Activated T-cell treated with anti-CD3 and anti-CD28 coated beads, Interleukin-2, amount 50 U/mL, for 48 hours (primary cell): ENCODE results near the gene GRK5.
"Not testable (repeated sequence)": the region's sequence is repeated elsewhere in the genome, so short reads cannot be mapped to it uniquely, and the experiment has no call there.

ENCODE experiments used
- DNase-seq, 2 experiments: peaks; one replicate each; pipeline ENCODE4 v3.0.0-alpha.2; 2020

Gene GRK5

DNA sequence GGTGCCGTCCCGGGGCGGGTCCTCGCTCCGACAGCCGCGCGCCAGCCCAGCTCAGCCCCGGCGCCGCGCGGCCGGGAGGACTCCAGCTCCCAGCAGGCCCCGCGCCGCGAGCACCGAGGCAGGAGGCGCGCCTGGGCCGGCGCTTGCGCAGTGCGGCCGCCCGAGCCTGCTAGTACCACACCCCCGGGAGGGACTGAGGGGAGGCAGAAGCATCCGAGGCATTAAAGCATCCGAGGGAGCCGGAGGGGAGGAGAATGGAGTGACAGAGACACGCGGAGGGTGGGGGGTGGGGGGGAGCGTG, at the start of gene GRK5:
Gene GRK5 (plus strand): TSS at position 206 of the 301 bp plus-strand sequence. CDS start 347 bp downstream, outside the sequence.
- DNase-seq: peak; percentile 92 to 95

DNA sequence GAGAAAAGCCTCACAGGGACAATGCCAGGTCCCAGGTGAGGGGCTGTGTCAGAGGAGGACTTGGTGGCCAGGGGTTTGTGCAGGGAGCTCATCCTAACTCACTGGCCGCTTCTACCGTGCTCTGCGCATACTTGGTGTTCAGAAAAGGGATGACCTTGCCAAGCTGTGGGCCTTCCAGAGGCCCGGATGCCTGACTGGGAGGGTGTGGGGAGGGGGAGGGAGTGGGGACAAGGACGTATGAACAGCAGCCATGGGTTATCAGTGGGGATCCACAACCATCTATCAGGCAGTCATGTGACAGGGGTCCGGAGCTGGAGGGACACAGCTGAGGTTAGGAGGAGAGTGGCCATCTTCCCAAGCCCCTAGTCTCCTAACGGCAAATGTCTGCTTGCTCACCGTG, 48.0 kb upstream of the GRK5 start:
- no peak for DNase-seq

DNA sequence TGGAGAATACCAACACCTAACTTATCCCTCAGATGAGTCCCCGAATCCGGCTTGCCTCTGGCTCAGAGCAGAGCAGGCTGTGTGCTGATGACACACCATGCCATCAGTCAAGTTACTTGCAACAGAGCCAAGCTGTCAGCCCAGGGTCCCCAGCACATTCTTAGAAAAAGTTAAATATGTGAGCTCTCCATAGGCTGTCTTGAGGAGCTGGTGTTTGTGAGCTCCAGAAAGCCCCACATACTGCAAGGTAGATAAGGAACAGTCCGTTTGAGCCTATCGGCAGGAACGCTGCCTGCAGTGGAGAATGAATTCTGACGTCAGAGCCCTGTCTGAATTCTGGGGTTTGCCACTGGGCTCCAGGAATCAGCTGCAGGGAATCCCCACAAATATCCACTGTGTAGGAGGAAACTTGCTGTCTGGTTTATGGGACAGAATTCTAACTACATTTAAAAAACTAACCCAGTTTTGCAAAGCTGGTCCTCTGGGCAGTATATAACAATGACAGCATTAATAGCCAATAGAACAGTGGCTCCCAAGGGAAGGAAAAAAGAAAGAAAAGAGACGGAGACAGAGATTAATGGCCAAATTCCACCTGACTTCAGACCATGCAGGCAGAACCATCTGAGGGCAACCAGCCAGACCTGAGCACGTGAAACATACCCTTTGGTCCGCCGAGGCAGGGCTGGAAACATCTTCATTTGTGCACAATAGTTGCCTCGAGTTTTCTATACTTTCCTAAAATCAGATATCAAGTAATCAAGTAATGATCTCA, 45.5 kb upstream of the GRK5 start:
- DNase-seq: no peak

DNA sequence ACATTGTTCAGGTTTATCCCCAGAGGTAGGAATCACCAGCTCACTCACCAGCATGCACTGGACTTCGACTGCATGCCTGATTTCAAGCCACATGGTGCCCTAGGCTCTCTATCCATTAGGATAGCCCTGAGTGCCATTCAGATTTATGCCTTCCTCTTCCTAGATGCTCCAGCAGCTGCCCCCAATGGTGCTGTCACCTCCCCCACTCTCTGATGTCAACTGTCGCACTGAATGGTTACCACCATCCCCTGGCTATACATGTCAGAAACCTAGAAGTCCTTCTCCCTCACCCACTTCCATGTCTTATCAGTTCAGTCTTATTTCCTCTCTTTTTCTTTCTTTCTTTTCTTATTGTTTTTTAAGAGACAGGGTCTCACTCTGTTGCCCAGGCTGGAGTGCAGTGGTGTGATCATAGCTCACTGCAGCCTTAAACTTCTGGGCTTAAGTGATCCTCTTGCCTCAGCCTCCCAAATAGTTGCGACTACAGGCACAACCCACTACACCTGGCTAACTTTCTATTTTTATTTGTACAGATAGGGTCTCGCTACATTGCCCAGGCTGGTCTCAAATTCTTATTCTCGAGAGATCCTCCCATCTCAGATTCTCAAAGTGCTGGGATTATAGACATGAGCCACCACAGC, 44.8 kb upstream of the GRK5 start:
- no peak for DNase-seq

- peak; percentile 86 to 89 for DNase-seq
These were observed 41.9 kb upstream of the GRK5 start, which contains the start of gene SFXN4 for GRCh38 chr10:119165171-119166117. Gene SFXN4 (minus strand): TSS chr10:119165714. CDS start chr10:119165647, 67 bp downstream.

DNA sequence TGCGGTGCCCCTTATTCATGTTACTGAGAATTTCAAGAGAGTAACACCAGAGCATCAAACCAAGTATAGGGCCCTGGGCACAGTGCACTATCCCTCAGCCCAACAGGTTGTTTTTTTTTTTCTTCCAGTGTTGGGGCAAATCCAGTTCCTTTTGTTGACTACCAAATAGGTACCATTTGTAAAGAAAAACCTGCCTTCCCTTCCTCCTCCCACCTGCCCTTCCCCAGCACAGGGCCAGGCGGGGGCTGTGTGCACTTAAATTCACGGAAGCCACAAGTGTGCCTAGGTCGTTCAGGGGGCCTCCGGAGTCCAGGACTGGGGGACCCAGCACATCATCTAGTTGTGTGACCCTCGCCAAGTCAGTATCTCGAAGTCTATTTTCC, 41.3 kb upstream of the GRK5 start:
- DNase-seq: peak in 1 of 2 experiments; percentile 38

- DNase-seq: peak in 1 of 2 experiments; percentile 26
These were observed 40.8 kb upstream of the GRK5 start for GRCh38 chr10:119166564-119166963.

DNA sequence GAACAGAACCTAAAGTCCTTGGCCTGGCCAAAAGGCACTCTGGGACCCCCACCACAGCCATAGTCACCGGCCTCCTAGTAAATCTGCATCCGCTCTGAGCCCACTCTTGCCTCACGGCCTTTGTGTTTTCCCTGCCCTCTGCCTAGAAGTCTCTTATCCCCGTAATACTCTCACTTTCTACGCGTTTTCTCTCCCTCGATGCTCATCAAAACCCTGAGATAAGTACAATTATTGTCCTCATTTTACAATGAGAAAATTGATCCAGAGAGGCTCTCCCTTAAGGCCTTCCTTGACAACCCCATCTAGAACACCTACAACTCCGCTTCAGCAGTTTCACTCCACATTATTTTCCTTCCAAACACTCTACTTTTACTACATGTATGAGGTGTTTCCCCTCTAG, 40.3 kb upstream of the GRK5 start:
- no peak for DNase-seq

- DNase-seq: no peak
These were observed 33.3 kb upstream of the GRK5 start for GRCh38 chr10:119174109-119174508.

DNA sequence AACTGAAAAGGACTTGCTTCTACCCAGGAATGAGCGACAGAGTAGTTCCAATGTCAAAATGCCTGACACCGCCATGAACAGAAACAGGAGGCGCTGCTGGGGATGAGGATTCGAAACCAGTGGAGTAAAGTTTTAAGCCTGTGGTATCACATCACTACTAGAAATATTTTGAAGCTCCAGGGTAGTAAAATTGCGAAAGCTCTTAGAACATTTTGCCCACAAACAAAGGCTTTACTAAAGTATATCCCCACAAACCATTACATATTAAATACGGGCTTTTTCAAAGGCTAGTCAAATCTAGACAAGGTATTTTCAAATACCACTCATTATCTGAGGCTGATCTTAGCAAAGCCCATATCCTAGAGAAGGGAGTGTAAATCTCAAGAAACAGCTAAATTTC, 31.2 kb upstream of the GRK5 start:
- DNase-seq: peak in 1 of 2 experiments; percentile 37

DNA sequence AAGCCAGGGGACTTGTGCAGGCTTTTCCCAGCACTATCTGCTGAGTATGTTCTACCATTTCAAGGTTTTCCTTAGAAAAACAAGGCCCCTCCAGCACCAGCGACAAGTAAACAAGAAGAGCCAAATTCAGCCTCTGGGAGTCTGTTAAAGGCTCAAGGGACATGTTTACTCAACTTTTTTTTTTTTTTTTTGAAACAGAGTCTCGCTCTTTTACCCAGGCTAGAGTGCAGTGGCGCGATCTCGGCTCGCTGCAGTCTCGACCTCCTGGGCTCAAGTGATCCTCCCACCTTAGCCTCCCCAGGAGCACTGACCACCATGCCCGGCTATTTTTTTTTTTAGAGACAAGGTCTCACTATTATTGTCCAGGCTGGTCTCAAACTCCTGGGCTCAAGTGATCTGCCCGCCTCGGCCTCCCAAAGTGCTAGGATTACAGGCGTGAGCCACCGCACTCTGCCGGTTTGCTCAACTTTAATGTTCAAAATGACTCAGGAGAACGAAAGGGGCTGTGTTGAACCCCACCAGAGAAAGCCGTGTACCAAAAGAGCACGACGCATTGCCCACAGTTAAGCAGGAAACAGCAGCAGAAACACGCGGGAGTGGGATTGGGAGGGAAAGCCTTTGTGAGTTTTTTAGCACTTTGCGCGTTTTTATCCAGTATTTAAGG, 29.5 kb upstream of the GRK5 start:
- peak in 1 of 2 experiments; percentile 74 for DNase-seq

GRCh38 chr10:119178372-119179119, 28.8 kb upstream of the GRK5 start, which contains the start of gene PRDX3:
Gene PRDX3 (minus strand): TSS chr10:119178812. CDS start chr10:119178790, 22 bp downstream.
- DNase-seq: peak; percentile 96 to 97

GRCh38 chr10:119180850-119181400, 26.4 kb upstream of the GRK5 start:
- DNase-seq: not testable (repeated sequence)

DNA sequence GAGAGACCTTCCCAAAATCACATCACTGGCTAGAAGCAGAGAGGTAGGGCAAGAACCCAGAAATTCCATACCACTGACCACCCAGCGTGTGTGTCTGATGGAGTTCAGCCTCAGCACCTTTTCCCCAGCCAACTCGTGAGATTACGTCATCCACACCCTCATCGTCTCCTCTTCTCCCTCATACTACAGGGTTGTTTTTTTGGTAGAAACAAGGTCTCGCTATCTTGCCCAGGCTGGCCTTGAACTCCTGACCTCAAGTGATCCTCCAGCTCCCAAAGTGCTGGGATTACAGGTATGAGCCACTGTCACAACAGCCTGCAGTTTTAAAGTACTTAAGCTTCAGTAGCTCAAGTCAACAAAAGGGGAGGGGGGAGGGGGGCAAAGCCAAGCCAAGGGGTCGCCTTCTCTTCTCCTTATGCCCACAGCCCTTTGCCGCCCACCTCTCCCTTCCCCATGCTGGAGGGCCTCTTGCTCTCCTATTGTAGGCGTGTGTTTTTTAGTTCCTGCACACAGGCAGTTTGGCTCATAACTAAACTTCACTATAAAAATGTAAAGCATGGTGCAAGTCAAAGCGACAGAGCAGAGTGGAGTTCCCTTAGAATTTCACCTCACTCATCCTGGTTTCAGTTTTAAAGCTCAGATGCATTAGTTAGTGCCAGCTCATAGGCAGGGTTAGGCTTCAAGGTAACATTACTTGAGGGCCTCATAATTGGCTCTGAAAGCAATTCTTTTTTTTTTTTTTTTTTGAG, 23.5 kb upstream of the GRK5 start:
- DNase-seq: peak in 1 of 2 experiments; percentile 30

GRCh38 chr10:119189811-119190282, 17.5 kb upstream of the GRK5 start:
- DNase-seq: no peak

DNA sequence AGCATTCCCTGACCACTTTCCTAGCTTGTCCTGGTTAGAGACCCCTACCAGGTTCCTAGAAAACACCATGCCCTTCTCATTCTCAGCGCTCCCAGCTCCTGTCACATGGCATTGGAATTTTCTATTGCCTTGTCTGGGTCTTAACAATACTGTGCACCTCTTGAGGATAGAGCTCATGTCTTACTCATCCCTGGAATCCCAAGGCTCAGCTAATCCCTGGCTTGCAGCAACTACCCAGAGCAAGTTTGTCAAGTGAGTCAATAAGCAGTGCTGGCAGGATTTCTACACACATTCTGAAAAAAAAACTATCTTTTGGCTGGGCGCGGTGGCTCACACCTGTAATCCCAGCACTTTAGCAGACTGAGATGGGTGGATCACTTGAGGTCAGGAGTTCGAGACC, 17.0 kb upstream of the GRK5 start:
- no peak for DNase-seq

DNA sequence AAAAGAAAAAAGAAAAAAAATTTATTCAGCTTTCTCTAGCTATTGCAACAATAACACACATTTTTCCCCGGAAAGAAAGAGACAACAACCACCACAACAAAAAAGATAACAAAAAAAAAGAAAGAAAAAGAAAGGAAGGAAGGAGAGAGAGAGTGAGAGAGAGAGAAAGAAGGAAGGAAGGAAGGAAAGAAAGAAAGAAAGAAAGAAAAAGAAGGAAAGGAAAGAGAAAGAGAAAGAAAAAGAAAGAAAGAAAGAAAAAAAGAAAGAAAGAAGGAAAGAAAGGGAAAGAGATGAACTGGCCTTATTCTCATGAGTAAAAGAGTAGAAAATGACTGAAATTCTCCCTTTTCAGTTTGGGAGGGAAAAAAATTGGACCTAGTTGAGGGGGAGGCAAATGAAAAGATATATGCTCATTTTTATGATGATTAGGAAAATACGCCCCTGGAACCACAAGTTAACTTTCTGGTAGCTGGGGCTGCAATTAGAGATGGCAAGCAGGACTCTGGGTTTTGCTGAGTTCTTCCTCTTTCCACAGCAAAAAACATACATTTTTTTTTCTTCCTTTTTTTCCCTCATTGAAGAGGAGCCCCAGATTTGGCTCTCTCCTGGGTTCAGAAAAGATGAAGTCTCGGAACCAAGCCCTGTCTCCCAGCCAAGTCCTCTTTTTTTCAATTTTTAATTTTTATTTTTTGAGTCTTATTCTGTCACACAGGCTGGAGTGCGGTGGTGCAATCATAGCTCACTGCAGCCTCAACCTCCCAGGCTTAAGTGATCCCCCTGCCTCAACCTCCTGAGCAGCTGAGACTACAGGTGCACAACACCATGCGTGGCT, 16.2 kb upstream of the GRK5 start:
- no peak for DNase-seq

- DNase-seq: peak in 1 of 2 experiments; percentile 42
These were observed 15.5 kb upstream of the GRK5 start for GRCh38 chr10:119191881-119192280.

DNA sequence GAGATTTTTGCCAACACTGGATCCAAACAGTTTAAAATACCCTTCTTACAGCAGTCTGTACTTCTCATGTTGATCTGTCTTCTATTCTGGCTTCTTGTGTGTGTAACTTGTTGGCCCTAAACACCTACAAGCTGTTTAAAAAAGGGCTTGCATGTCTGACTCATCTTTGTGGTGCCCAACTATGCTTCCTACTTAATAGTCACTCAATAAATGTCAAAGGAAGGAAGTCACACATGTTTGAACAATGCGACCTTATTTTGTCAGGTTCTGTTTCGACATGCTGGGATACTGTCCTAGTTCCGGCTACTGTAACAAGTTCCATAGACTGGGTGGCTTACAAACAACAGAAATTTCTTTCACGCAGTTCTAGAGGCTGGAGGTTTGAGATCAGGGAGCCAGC, 9.4 kb upstream of the GRK5 start:
- DNase-seq: no peak

GRCh38 chr10:119198438-119198837, 8.9 kb upstream of the GRK5 start:
- peak in 1 of 2 experiments; percentile 46 for DNase-seq
